DMS53 (cell line): ENCODE results near the gene OR6M1.

Source experiments
- DNase-seq: peaks from one replicate; lab custom pipeline; 2025; lab: John Stamatoyannopoulos, UW

The OR6M1 gene

DNA sequence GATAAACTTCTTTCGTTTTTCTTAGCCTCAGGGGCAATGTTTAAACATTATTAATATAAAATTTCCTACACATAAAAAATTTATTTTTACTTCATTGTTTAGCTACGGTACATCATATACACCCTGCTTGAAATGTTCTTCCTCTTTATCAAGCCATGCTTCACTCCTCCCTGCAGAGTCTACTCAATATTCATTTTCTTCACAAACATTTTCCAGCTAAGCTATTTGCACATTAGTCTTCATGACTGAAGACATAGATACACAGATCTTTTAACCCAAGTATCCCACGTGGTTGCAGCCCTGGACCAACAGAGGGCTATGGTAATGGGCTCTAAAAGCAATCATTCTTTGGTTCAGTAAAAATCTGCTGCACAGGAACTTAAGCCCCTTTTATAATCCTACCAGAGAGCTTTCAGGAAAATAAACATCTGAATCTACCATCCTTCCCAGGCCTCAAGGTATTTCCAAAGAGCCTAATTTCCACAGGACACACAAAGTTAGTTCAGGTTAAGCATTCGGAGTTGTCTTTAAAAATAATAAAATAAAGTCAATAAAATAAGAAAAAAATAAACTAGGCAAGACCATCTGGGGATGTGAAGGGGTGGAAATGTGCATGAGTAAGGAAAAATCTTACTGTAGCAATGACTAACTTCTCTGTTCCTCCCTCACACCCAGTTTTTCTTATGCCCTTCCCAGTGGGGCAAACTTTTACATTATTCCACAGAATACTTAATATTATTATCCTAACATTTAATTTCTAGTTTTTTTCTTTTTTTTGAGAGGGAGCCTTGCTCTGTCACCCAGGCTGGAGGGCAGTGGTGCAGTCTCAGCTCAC lies 30.2 kb downstream of the OR6M1 start:
- no peak for DNase-seq

- DNase-seq = no peak
These were observed 30.9 kb downstream of the OR6M1 start for GRCh38 chr11:123775289-123775688.

DNA sequence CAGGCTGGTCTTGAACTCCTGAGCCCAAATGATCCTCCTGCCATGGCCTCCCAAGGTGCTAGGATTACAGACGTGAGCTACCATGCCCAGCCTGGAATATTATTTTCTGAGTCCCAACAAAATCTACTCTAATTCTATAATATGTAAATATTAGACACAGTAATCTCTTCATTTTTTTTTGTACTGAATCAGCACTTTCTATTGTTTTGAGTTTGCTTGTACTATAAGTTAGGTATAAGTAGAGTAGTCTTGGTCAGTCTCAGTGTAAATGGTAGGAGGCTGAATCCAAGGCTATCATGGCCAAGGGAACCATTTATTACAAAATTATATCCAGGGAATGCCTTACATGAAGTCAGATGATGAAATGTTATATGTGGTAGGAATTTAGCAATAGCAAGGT lies 32.2 kb downstream of the OR6M1 start:
- no peak for DNase-seq

GRCh38 chr11:123773026-123773425 lies 33.1 kb downstream of the OR6M1 start:
- no peak for DNase-seq

- no peak for DNase-seq
These were observed 34.5 kb downstream of the OR6M1 start for GRCh38 chr11:123771664-123772063.

GRCh38 chr11:123770712-123771111 lies 35.4 kb downstream of the OR6M1 start:
- DNase-seq = no peak

DNA sequence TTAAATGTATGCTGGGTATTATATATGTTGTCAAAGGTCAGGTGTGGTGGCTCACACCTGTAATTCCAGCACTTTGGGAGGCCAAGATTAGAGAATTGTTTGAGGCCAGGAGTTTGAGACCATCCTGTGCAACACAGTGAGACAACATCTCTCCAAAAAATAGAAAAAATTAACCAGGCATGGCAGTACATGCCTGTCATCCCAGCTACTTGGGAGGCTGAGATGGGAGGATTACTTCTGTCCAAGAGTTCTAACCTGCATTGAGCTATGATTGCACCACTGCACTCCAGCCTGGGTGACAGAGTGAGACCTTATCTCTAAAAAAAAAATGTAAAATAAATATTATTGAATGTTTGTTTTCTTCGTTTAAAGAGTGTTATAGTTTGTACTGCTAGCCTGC lies 40.5 kb downstream of the OR6M1 start:
- DNase-seq = no peak

- DNase-seq = no peak
These were observed 43.7 kb downstream of the OR6M1 start for GRCh38 chr11:123762422-123762821.

GRCh38 chr11:123760894-123761293 lies 45.3 kb downstream of the OR6M1 start:
- no peak for DNase-seq

DNA sequence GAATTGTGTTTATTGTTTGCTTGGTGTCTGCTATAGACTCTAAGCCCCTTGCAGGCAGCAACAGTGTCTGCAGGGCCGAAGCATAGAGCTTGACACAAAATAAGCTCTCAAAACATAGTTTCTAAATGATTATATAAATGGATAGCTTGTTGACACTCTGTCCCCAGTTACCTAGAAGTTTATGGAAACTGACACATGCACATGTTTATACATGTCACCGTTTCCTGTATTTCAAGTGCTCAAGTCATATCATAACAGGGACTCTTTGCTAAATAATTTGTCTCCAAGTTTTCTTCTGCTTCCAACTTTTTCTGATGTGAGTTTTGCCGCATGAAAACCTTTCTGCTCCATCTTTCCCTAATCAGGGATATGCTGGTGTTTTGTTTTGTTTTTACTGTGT lies 48.2 kb downstream of the OR6M1 start:
- DNase-seq = no peak

GRCh38 chr11:123755813-123756212 lies 50.3 kb downstream of the OR6M1 start:
- no peak for DNase-seq
